ENCODE data around the gene CENPP. TPM values are rescaled to one million over a fixed set of nuclear protein-coding genes. Genes with fewer than 3 reads are reported as not detected.

The CENPP gene
- total RNA-seq, 1 donor from 2014 or later = 27.2 TPM

GRCh38 chr9:92648474-92648971 lies 322.8 kb downstream of the CENPP start:
- intact Hi-C loops (cut with micrococcal nuclease) = no loop called here

- intact Hi-C loops (cut with micrococcal nuclease) = no loop called here
Observed at GRCh38 chr9:92649007-92649406, 323.3 kb downstream of the CENPP start.

GRCh38 chr9:92650296-92650695 lies 324.5 kb downstream of the CENPP start:
- intact Hi-C loops (cut with micrococcal nuclease) = no loop called here

GRCh38 chr9:92650839-92651621 lies 325.3 kb downstream of the CENPP start:
- intact Hi-C loops (cut with micrococcal nuclease) = no loop called here

- intact Hi-C loops (cut with micrococcal nuclease) = no loop called here
Observed at GRCh38 chr9:92652461-92652860, 326.7 kb downstream of the CENPP start.

GRCh38 chr9:92654481-92655301 lies 328.9 kb downstream of the CENPP start:
- intact Hi-C loops (cut with micrococcal nuclease) = no loop called here

GRCh38 chr9:92655366-92655765 lies 329.6 kb downstream of the CENPP start:
- intact Hi-C loops (cut with micrococcal nuclease) = no loop called here

GRCh38 chr9:92655896-92656536 lies 330.3 kb downstream of the CENPP start:
- intact Hi-C loops (cut with micrococcal nuclease) = no loop called here

- intact Hi-C loops (cut with micrococcal nuclease) = no loop called here
Observed at GRCh38 chr9:92656537-92656925, 330.8 kb downstream of the CENPP start.

GRCh38 chr9:92657296-92658094 lies 331.7 kb downstream of the CENPP start:
- intact Hi-C loops (cut with micrococcal nuclease) = no loop called here

- intact Hi-C loops (cut with micrococcal nuclease) = no loop called here
Observed at GRCh38 chr9:92658176-92658575, 332.4 kb downstream of the CENPP start.

- intact Hi-C loops (cut with micrococcal nuclease) = no loop called here
Observed at GRCh38 chr9:92658611-92659010, 332.9 kb downstream of the CENPP start.

- intact Hi-C loops (cut with micrococcal nuclease) = no loop called here
Observed at GRCh38 chr9:92659601-92660000, 333.8 kb downstream of the CENPP start.

GRCh38 chr9:92660266-92660665 lies 334.5 kb downstream of the CENPP start:
- intact Hi-C loops (cut with micrococcal nuclease) = no loop called here

- intact Hi-C loops (cut with micrococcal nuclease) = no loop called here
Observed at GRCh38 chr9:92661127-92661526, 335.4 kb downstream of the CENPP start.

- intact Hi-C loops (cut with micrococcal nuclease) = no loop called here
Observed at GRCh38 chr9:92661743-92662142, 336.0 kb downstream of the CENPP start.

GRCh38 chr9:92663126-92663525 lies 337.4 kb downstream of the CENPP start:
- intact Hi-C loops (cut with micrococcal nuclease) = no loop called here

GRCh38 chr9:92663951-92664350 lies 338.2 kb downstream of the CENPP start:
- intact Hi-C loops (cut with micrococcal nuclease) = no loop called here

GRCh38 chr9:92664394-92665152 lies 338.8 kb downstream of the CENPP start:
- intact Hi-C loops (cut with micrococcal nuclease) = no loop called here

- intact Hi-C loops (cut with micrococcal nuclease) = no loop called here
Observed at GRCh38 chr9:92665836-92666235, 340.1 kb downstream of the CENPP start.
